Measurements from ENCODE around the gene FAM83C.

FAM83C gene

GRCh38 chr20:35240083-35240810 is 52.0 kb downstream of the FAM83C start:
- no peak for DNase-seq

- DNase-seq, result no peak
Measured at GRCh38 chr20:35238735-35239134, 53.5 kb downstream of the FAM83C start.

GRCh38 chr20:35238170-35238569 is 54.1 kb downstream of the FAM83C start:
- no peak for DNase-seq

GRCh38 chr20:35237486-35237885 is 54.7 kb downstream of the FAM83C start:
- DNase-seq, result no peak

- DNase-seq, result no peak
Measured at GRCh38 chr20:35235881-35236280, 56.3 kb downstream of the FAM83C start.

Measured in nucleus accumbens (tissue), 56 donors.